Activated CD4-positive, alpha-beta T cell treated with anti-CD3 and anti-CD28 coated beads for 36 hours (primary cell): Measurements from ENCODE around the gene ITGB1. TPM values are rescaled to one million over a fixed set of nuclear protein-coding genes. Genes with fewer than 3 reads are reported as not detected.

Experiments used
- ATAC-seq: fragments of 200-7000 bp; cut with Tn5 transposase; one replicate; pipeline ENCODE4 v1.10.0; 2021; ENCODE audit warnings: mild to moderate bottlenecking, moderate library complexity
- CTCF ChIA-PET: fragments of 350-600 bp; sonication (Branson Sonifier 250); formaldehyde crosslinking; loops from one replicate; lab custom pipeline; 2021; ENCODE audit warnings: antibody characterized with exemption; lab: Charles Lee
- POLR2A ChIA-PET: fragments of 350-600 bp; sonication (Branson Sonifier 250); formaldehyde crosslinking; loops from one replicate; lab custom pipeline; 2021; ENCODE audit warnings: antibody characterized with exemption, inconsistent platforms; lab: Charles Lee
- DNase-seq: peaks from one replicate; pipeline ENCODE4 v3.0.0-alpha.2; 2020
- H3K27ac Mint-ChIP-seq: one replicate; pipeline ENCODE4 v1.8.0; 2021; ENCODE audit warnings: mixed read lengths
- H3K27me3 Mint-ChIP-seq: one replicate; pipeline ENCODE4 v1.8.0; 2021; ENCODE audit warnings: mixed read lengths
- H3K36me3 Mint-ChIP-seq: one replicate; pipeline ENCODE4 v1.8.0; 2021; ENCODE audit warnings: low read depth, mixed read lengths
- H3K4me1 Mint-ChIP-seq: one replicate; pipeline ENCODE4 v1.8.0; 2021; ENCODE audit warnings: mixed read lengths
- H3K4me3 Mint-ChIP-seq: one replicate; pipeline ENCODE4 v1.8.0; 2021; ENCODE audit warnings: mild to moderate bottlenecking, moderate library complexity, mixed read lengths
- H3K9me3 Mint-ChIP-seq: one replicate; pipeline ENCODE4 v1.8.0; 2021; ENCODE audit warnings: low read depth, mixed read lengths
- intact Hi-C, 2 experiments: fragments of 100-400 bp; cut with DNase I in 1 of 2; cut with micrococcal nuclease in 1 of 2; formaldehyde crosslinking; loops; one replicate each; pipeline versions ENCODE4 v1.14.2 to v1.15.1; 2022 to 2024; cut with DNase I, micrococcal nuclease
- total RNA-seq, 2 experiments: library from RNA; stranded (reverse); gene quantifications; one replicate each; pipeline ENCODE4 v1.2.3, GENCODE V29; 2021

The ITGB1 gene
- total RNA-seq, 2 experiments from 2014 or later = 57.6 to 68.9 TPM

- no peak for DNase-seq
- Mint-ChIP-seq H3K27me3 (no peaks in the 10 kb centered on the region), H3K36me3 (no peaks in the 10 kb centered on the region), H3K27ac (peak overlapping the region; percentile 9), H3K4me1 (peaks cover 63% of the 10 kb centered on the region), H3K4me3 (no peak overlapping the region), H3K9me3 (no peaks in the 10 kb centered on the region)
- ATAC-seq = no peak
- ChIA-PET CTCF (no interaction called here), POLR2A (no interaction called here)
- intact Hi-C loops = no loop called here
Measured at GRCh38 chr10:32946108-32946507, 11.9 kb downstream of the ITGB1 start.

- POLR2A ChIA-PET = no interaction called here
- DNase-seq = no peak
- H3K36me3 Mint-ChIP-seq = no peaks in the 10 kb centered on the region
- H3K27ac Mint-ChIP-seq = peak overlapping the region; percentile 3
- CTCF ChIA-PET = no interaction called here
- H3K4me1 Mint-ChIP-seq = peaks cover 61% of the 10 kb centered on the region
- H3K4me3 Mint-ChIP-seq = no peak overlapping the region
- H3K9me3 Mint-ChIP-seq = no peaks in the 10 kb centered on the region
- no peak for ATAC-seq
- no peaks in the 10 kb centered on the region for H3K27me3 Mint-ChIP-seq
- intact Hi-C loops = no loop called here
Measured at GRCh38 chr10:32943854-32944661, 14.0 kb downstream of the ITGB1 start.

GRCh38 chr10:32943395-32943794 is 14.6 kb downstream of the ITGB1 start:
- no peak overlapping the region for H3K4me3 Mint-ChIP-seq
- peak overlapping the region; percentile 30 for H3K27ac Mint-ChIP-seq
- no peaks in the 10 kb centered on the region for H3K36me3 Mint-ChIP-seq
- H3K27me3 Mint-ChIP-seq = no peaks in the 10 kb centered on the region
- H3K9me3 Mint-ChIP-seq = no peaks in the 10 kb centered on the region
- CTCF ChIA-PET = no interaction called here
- POLR2A ChIA-PET = no interaction called here
- peaks cover 59% of the 10 kb centered on the region for H3K4me1 Mint-ChIP-seq
- ATAC-seq (no peak), DNase-seq (no peak)
- intact Hi-C loops = no loop called here

- ChIA-PET POLR2A (no interaction called here), CTCF (interaction anchor here (0.9 kb wide), 1 partner anchor 55 kb away, joined by 3 read pairs; no protein-coding TSS in a partner anchor)
- Mint-ChIP-seq H3K4me3 (no peak overlapping the region), H3K9me3 (no peaks in the 10 kb centered on the region), H3K27ac (no peak overlapping the region), H3K4me1 (peaks cover 55% of the 10 kb centered on the region), H3K36me3 (no peaks in the 10 kb centered on the region), H3K27me3 (no peaks in the 10 kb centered on the region)
- ATAC-seq = no peak
- intact Hi-C loops = no loop called here
- DNase-seq = no peak
Measured at GRCh38 chr10:32942081-32942480, 15.9 kb downstream of the ITGB1 start.

- Mint-ChIP-seq H3K9me3 (no peaks in the 10 kb centered on the region), H3K4me1 (peaks cover 54% of the 10 kb centered on the region), H3K27ac (no peak overlapping the region), H3K27me3 (no peaks in the 10 kb centered on the region), H3K36me3 (no peaks in the 10 kb centered on the region), H3K4me3 (no peak overlapping the region)
- no peak for DNase-seq
- intact Hi-C loops = no loop called here
- POLR2A ChIA-PET = interaction anchor here (0.6 kb wide), 1 partner anchor 975 kb away, joined by 3 read pairs; no protein-coding TSS in a partner anchor
- ATAC-seq = no peak
- CTCF ChIA-PET = interaction anchor here (0.9 kb wide), 1 partner anchor 56 kb away, joined by 3 read pairs; no protein-coding TSS in a partner anchor
Measured at GRCh38 chr10:32941357-32941756, 16.7 kb downstream of the ITGB1 start.

GRCh38 chr10:32940321-32941301 is 17.4 kb downstream of the ITGB1 start:
- peaks cover 52% of the 10 kb centered on the region for H3K4me1 Mint-ChIP-seq
- no peak for ATAC-seq
- H3K4me3 Mint-ChIP-seq = no peak overlapping the region
- H3K27me3 Mint-ChIP-seq = no peaks in the 10 kb centered on the region
- DNase-seq = no peak
- POLR2A ChIA-PET = interaction anchor here (0.6 kb wide), 1 partner anchor 975 kb away, joined by 3 read pairs; no protein-coding TSS in a partner anchor
- H3K36me3 Mint-ChIP-seq = peaks cover 2% of the 10 kb centered on the region
- no peaks in the 10 kb centered on the region for H3K9me3 Mint-ChIP-seq
- H3K27ac Mint-ChIP-seq = no peak overlapping the region
- intact Hi-C loops = no loop called here
- CTCF ChIA-PET = interaction anchor here (0.9 to 2.5 kb wide), 3 partner anchors 10 to 56 kb away, joined by 3 to 7 read pairs (median 4); no protein-coding TSS in a partner anchor

- no peak overlapping the region for H3K4me3 Mint-ChIP-seq
Measured at GRCh38 chr10:32939296-32940111, 18.5 kb downstream of the ITGB1 start.

GRCh38 chr10:32938554-32939061 is 19.4 kb downstream of the ITGB1 start:
- CTCF ChIA-PET = interaction anchor here (0.8 to 2.5 kb wide), 2 partner anchors 12 to 18 kb away, joined by 3 to 7 read pairs; no protein-coding TSS in a partner anchor

More at GRCh38 chr10:32939296-32940111, 18.5 kb downstream of the ITGB1 start:
- CTCF ChIA-PET = interaction anchor here (1.1 to 2.5 kb wide), 2 partner anchors 11 to 17 kb away, joined by 4 to 7 read pairs; no protein-coding TSS in a partner anchor
- H3K9me3 Mint-ChIP-seq = no peaks in the 10 kb centered on the region
- ATAC-seq (peak; percentile 27), DNase-seq (no peak)
- H3K27me3 Mint-ChIP-seq = no peaks in the 10 kb centered on the region
- peaks cover 10% of the 10 kb centered on the region for H3K36me3 Mint-ChIP-seq
- intact Hi-C loops = no loop called here
- H3K27ac Mint-ChIP-seq = no peak overlapping the region
- H3K4me1 Mint-ChIP-seq = peaks cover 49% of the 10 kb centered on the region
- POLR2A ChIA-PET = no interaction called here

GRCh38 chr10:32937911-32938424 is 20.1 kb downstream of the ITGB1 start:
- Mint-ChIP-seq H3K27ac (peak overlapping the region; percentile 48), H3K4me1 (peaks cover 40% of the 10 kb centered on the region), H3K4me3 (no peak overlapping the region), H3K9me3 (no peaks in the 10 kb centered on the region), H3K36me3 (peaks cover 11% of the 10 kb centered on the region), H3K27me3 (no peaks in the 10 kb centered on the region)
- CTCF ChIA-PET = interaction anchor here (0.8 to 2.5 kb wide), 2 partner anchors 11 to 19 kb away, joined by 3 to 7 read pairs; no protein-coding TSS in a partner anchor
- DNase-seq = no peak
- POLR2A ChIA-PET = no interaction called here
- intact Hi-C loops = no loop called here
- ATAC-seq = no peak

More at GRCh38 chr10:32938554-32939061, 19.4 kb downstream of the ITGB1 start:
- Mint-ChIP-seq H3K4me1 (peaks cover 44% of the 10 kb centered on the region), H3K9me3 (no peaks in the 10 kb centered on the region), H3K27me3 (no peaks in the 10 kb centered on the region), H3K4me3 (no peak overlapping the region), H3K27ac (peak overlapping the region; percentile 48), H3K36me3 (peaks cover 10% of the 10 kb centered on the region)
- POLR2A ChIA-PET = no interaction called here
- intact Hi-C loops = no loop called here
- DNase-seq (no peak), ATAC-seq (peak; percentile 26)

GRCh38 chr10:32932225-32932729 is 25.8 kb downstream of the ITGB1 start:
- intact Hi-C loops = no loop called here
- ATAC-seq = no peak
- ChIA-PET CTCF (interaction anchor here (1.0 kb wide), 1 partner anchor 223 kb away, joined by 4 read pairs; no protein-coding TSS in a partner anchor), POLR2A (no interaction called here)
- no peaks in the 10 kb centered on the region for H3K27me3 Mint-ChIP-seq
- H3K4me3 Mint-ChIP-seq = no peak overlapping the region
- H3K27ac Mint-ChIP-seq = no peak overlapping the region
- no peaks in the 10 kb centered on the region for H3K9me3 Mint-ChIP-seq
- H3K36me3 Mint-ChIP-seq = peaks cover 34% of the 10 kb centered on the region
- peaks cover 17% of the 10 kb centered on the region for H3K4me1 Mint-ChIP-seq
- no peak for DNase-seq
